Panc1 (cell line): ENCODE data around the gene HOXD3.

Experiments
- CTCF ChIP-seq: fragments of 450-650 bp; IDR thresholded peaks from 2 replicates; pipeline ENCODE4 v1.5.1; 2017; ENCODE audit warnings: mild to moderate bottlenecking
- POLR2AphosphoS5 ChIP-seq: IDR thresholded peaks from 2 replicates; pipeline ENCODE4 v1.6.1; 2012; ENCODE audit warnings: mild to moderate bottlenecking, low read depth, low read length, moderate library complexity

DNA sequence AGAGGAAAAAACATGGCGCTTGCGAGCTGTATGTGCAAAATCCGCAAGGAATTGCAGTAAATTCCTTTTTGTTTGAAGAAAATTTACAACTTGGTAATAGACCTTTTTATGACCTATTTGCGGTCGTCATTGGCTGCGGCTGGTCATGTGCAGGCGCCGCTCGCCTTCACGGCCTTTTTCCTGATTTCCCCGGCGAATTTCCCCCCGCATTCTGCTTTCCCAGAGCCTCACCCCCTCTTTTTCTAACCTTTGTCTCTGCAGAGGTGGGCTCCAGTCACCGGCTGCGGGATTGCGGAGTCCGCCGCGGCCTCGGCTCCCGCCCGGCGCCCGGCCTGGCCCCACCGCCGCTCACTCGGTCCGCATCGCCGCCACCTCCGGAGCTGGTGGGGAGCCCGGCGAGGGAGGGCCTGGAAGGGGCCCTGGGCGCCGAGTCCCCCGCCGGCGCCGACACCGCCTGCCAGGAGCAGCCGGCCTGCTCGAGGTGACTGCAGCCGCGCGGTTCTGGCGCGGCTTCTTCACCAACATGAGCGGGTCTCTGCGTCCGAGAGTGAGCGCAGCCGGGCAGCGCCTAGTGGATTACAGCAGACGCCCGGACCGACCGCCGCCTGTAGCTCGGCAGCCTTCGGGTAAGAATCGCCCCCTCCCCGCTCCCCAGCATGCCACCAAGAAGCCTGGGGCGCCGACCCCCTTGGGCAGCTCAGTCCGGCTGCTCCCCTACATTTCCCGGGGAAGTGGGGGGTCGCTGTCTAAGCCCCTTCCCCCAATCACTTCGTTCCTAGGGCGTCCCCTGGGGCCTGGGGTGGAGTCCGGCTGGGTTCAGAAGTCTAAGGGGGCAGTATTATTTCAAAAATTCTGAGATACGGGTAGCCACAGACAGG lies 20.5 kb upstream of the HOXD3 start:
- TF ChIP-seq POLR2AphosphoS5 = no peak
- TF ChIP-seq CTCF = no peak
